HUDEP-2 (cell line): ENCODE data around the gene AAK1.

Experiments used
- DNase-seq, 76 experiments: peaks; one replicate each; lab custom pipeline; 2025; ENCODE audit not compliant: unreplicated experiment in 76 of 76; lab: John Stamatoyannopoulos, UW

AAK1 gene

DNA sequence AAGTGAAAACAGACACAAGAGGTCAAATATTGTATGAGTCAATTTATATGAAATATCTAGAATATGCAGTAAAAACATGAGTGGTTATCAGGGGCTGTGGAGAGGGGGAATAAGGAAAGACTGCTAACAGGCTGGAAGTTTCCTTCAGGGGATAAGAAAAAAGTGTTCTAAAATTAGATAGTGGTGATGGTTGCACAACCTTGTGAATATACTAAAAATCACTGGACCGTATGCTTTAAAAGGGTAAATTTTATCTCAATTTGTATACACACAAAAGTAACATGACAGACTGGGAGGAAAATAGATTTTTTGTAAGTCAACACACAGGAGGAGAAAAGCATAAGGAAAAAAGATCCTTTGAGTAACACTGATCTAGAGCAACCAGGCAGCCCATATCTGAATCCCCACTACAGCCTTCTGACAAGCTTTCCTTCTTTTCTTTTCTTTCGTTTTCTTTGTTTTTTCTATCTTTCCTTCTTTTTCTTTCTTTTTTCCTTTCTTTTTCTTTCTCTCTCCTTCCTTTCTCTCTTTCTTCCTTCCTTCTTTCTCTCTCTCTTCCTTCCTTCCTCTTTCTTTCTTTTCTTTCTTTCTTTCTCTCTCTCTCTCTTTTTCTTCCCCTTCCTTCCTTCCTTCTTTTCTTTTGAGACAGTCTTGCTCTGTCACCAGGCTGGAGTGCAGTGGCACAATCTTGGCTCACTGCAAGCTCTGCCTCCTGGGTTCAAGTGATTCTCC is 95.4 kb downstream of the AAK1 start:
- DNase-seq = no peak

DNA sequence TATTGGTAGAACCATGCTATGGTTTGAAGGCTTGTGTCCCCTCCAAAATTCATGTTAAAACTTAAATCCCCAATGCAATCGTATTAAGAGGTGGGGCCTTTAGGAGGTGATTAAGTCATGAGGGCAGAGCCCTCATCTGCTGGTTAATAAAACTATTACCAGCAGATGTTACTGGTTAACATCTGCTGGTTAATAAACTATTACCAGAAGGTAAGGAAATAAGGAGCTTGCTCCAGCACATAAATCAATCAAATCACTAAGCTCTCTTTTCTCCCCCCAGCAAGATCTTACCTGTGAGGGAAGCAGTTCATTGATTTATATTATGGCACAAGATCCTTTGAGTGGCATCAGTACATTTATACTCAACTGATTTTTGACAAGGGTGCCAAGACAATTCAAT is 96.9 kb downstream of the AAK1 start:
- no peak for DNase-seq

DNA sequence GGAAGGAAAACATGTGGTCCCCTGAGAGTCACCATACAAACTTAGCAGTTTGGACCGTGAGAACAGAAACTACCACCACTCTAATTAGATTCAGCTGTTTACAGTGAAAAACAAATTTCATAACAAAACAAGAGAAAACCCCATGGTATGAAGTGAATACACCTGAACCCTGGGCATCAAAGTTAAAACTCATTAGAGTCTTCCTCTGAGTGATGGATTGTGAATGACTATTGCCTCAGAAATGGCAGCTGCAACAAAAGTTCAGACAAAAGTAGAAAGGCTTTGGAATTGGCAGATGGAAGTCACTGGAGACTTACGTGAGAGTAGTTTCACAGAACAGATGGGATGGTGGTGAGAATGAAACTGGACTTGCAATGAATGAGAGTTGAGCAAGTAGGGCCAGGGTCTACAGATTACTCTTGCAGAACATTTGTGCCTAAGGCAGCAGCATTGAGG is 98.0 kb downstream of the AAK1 start:
- no peak for DNase-seq

DNA sequence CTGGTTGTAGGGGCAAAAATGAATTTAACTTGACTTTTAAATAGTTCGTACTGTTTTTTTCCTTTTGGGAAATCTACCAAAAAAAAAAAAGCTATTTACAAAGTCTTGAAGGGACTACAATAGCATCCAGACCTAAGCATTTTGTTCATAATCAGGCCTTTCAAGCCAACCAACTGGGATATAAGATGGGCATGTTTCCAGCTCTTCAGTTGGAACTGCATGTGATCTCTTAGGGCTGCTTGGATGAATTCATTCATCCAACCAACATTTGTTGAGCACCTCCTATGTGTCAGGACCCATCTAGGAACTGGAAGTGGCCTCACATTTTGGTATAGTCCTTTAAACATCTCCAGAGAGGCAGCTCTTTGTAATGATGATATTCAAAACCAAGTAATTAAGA is 98.6 kb downstream of the AAK1 start:
- no peak for DNase-seq

DNA sequence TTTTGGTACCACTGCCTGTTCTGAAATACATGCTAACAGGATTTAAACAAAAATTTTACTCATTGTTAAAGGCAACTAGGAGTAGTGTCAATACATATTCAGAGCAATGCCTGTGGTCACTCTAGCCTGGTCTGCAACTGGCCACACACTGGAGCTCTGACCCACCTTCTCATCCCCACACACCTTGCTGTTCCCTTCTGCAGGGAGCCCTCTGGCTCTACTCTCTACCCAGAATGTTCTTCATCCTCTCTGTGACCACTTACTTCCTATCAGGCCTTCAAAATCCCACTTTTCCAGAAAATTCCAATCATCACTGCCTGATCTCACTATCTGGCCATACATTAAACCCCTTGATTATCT is 104.0 kb downstream of the AAK1 start:
- no peak for DNase-seq

DNA sequence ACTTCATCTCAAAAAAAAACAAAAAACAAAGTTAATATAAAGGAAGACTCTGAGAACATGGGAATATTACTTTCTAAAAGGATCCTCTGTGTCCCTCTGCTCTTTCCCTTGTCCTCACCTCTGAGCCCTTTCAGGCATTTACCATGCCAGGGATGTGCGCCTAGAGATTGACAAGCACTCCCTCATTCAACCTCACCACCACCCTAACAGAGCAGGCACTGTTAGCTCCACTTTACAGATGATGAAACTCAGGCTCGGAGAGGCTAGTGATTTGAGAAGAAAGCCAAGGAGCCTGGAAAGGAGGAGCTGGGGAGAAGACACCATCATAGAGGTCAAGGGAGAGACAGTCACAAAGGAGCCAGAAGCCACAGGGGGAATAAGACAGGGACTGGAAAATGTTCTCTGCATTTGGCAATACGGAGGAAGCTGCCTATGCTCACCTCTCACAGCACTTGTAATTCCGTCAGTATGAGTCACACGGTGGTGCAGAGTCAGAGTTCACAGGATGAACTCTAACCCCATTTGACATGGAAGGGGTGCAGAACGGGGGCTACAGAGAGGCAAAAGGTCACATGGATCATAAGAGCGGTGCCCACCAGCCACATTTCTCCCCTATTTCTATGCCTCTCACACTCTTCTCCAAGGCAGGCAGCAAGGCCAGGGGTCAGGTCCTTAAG is 104.5 kb downstream of the AAK1 start:
- DNase-seq = no peak

DNA sequence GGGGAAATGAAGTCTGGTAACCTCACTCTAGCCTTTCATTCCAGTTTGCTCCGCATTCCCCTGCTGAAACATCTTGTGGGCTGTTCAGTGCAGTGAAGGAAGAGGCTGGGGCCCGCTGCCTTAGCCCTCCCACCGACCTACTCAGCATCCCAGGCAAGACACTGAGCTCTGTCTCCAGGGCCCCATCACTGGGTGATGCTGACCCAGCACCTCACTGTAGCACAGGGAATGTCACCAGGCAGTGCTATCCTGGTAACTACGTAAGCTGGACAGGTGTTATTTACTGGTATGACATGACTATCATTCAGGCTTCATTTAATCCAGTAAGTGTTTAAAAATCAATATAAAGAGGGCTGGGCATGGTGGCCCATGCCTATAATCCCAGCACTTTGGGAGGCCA is 105.3 kb downstream of the AAK1 start:
- DNase-seq = no peak

DNA sequence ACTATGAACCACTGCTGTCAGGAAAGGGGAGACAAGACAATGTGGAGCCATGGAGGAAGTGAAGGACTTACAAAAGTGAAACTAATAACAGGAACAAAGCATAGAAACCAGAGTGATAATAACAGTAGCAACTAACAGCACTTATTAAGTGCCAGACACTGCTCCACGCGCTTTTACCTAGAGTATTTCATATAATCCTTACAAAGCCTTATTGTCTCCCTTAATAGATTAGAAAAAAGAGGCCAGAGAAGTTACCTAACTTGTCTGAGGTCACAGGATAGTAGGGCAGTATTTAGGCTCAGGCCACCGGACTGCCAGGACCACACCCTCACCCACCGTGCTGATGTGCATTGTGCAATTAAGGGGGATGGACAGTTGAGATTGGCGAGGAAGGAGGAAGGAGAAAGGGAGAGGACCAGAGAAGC is 107.7 kb downstream of the AAK1 start:
- no peak for DNase-seq

DNA sequence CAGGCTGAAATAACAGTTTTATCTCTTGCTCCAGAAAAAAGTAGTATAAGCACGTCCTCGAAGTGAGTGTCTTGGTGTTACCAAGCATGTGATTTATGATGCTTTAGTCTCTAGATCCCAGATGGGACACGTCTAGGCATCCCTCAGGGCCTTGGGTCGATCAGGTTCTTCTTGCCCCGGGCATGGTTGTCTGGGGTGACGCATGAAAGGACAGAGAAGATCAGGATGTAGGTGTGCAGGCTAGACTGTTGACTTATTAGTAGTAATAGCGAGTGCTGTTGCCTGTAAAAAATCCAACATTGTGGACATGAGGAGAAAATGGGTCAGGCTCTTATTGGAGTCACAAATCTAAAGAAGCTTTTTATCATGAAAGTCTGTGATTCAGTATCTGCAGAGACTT is 112.4 kb downstream of the AAK1 start:
- no peak for DNase-seq

DNA sequence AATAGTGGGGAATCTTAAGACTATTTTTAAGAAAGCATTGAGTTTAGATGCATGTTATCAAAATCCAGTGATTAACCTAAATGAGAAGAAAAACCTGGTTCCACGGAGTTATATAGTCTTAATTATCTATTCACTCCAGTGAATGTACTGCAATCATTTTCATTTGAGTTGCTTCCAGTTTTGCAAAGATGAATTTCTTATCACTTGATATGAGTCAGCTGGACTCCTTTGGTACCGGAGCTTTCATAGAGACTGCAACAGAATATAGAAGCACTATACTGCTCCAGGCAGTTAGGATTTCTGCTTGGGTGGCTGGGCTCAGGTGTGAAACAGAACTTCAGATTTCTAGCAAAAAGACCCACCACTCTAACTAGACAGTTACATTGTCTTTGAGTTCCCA is 114.1 kb downstream of the AAK1 start:
- no peak for DNase-seq

DNA sequence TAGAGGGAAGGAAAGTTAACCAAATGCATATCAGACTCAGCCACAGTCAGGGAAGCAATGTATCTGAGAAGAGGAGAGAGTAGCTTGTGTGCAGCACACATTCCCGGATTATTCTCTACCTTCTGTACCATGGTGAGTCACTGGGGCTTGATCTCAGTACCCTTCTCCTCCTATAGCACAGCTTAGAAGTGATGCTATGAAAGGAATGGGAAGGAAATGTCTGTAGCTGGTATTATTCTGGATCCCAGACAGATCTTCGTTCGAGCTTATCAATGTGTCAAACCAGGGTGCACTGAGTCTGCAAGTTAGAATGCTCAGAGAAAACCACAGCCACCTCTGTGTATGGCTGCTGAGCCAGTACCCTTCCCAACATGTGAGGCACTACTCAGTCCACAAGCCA is 118.3 kb downstream of the AAK1 start:
- no peak for DNase-seq

DNA sequence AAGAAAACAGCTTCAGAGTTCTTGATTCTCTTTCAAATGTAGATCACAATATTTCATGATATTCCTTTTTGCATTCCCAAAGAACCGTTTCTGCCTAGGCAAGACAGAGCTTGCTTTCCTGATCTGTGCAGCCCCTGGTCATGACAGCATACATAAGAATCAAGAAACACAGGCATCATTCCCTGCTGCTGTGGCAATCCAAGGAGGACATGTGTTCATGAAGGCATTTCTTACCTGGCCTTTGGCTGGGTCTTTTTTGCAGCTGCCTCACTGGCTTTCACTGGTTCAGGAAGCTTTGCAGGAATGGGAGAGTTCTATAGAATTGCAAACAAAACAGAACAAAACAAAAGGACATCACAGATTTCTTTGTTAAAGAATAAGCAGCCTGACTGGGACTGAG is 118.7 kb downstream of the AAK1 start:
- no peak for DNase-seq

DNA sequence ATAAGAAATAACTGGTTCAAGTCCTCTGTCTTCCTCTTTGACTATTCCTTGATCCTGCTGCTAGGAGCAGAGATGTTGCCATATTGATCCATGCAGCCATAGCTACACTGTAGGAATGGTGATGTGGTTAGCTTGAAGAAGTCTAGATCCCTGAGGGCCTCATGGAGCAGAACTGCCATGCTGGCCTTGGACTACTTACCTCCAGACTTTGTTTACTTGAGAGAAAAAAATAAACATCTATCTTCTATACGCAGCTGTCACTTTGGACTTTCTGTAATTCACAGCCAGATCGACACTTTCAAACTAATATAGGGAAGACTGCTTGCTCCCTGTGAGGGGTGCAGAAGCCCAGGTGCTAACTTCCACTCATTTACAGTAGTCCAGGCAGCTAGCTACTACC is 121.8 kb downstream of the AAK1 start:
- DNase-seq = no peak

DNA sequence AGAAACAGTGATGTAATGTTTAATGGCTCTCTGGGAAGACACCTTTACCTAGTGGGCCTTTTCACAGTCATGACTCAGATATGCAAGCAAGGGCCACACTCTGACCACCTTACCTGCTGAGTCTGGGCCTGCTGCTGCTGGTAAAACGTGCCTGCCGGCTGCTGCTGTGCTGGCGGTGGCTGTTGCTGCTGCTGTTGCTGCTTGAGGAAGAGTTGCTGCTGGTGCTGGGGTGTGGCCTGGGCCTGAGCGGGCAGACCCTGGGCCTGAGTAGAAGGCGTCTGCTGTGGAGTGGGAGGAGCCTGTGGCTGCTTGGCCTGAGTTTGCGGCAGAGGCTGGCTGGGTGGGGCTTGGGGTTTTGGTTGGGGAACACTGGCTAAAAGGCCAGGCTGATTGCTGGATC is 124.7 kb downstream of the AAK1 start:
- peak in 8 of 76 experiments; percentile 4 to 43 (median 10) for DNase-seq

DNA sequence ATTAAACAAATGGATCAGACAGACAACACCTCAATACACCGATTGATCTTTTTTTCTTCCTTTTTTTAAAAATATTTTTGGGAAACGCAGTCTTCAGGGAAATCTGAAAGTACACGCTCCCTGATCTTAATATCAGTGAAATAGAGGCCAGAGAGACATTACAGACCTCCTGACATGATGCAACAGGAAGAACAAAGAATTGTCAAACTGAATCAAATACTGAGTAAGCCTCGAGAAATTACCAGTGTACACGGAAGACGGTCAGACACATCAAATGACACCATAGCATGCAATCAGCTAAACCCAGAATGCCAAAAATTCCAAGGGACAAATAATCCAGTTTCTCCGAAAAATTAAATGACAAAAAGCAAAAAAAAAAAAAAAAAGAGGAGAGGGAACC is 126.1 kb downstream of the AAK1 start:
- no peak for DNase-seq

DNA sequence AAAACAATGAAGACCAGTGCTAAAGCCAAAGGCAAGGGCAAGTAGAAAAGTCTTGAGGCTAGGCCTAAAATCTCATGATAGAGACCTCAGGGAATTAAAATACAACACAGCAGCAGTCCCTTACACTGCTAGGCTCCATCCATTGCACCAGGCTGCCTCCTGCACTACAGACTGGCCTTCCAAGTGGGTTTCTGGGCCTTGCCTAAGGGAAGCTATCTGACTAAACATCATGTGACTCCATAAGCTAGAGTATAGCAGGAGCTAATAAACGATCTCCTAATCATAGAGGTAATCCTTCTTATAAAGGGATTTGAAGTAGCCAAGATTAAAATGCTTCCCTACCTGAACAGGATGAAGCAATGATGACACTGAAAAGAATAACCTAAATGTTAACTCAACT is 128.7 kb downstream of the AAK1 start:
- no peak for DNase-seq

DNA sequence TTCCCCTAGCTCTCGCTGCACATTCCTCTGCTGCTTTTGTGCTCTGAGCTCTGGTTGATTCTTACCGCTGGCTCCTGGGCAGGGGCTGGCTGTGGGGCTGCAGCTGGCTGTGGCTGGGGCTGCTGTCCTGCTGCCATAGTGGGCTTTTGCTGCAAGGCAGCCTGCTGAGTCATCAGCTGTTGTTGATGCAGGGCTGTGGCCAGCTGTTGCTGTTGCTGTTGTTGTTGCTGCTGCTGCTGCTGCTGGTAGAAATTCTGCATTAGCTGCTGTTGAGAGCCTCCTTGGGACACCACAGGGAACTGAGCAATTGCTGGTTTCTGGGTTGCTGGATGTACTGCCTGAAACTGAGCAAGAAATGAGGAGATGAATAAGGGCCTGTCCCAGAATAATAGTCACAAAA is 129.1 kb downstream of the AAK1 start:
- DNase-seq = no peak

DNA sequence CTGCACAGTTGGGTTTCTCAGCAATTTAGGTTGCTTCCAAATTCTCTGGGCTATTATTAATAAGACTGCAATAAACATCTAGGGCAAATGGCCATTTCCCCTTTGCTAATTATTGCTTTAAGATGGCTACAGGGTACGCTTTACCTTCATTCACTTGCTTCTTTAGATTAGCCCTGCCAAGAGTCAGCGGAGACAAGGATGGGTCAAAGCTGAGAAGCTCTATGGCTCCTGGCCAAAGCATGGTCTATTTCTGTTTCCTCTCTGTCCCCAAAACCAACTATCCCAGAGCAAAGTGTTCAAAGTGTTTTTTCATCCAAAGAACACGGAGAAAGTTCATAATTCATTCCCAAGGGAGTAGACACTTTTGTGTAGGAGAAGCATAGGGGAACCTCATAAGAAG is 131.1 kb downstream of the AAK1 start:
- no peak for DNase-seq

DNA sequence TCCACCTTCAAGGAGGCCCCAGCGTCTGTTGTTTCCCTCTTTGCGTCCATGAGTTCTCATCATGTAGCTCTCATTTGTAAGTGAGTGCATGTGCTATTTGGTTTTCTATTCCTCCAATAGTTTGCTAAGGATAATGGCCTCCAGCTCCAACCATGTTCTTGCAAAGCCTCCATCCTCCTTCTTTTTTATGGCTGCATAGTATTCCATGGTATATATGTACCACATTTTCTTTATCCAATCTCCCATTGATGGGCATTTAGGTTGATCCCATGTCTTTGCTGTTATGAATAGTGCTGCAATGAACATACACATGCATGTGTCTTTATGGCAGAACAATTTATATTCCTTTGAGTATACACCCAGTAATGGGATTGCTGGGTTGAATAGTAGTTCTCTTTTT is 133.3 kb downstream of the AAK1 start:
- DNase-seq = no peak

DNA sequence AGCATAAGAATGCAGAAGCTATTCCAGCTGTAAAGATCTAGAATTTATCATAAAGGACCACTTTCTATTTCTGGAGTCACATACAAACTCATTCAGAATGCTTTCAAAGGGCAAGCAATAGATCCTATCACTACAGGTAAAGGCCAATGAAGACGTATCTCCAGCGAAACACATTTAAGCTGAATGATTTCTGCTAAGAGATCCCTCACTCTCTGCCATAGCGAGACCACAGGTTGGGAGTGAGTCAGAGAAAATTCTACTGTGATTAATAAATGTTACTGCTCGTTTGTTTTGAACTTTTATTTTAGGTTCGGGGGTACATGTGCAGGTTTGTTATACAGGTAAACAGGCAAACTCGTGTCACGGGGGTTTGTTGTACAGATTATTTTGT is 133.8 kb downstream of the AAK1 start:
- no peak for DNase-seq

DNA sequence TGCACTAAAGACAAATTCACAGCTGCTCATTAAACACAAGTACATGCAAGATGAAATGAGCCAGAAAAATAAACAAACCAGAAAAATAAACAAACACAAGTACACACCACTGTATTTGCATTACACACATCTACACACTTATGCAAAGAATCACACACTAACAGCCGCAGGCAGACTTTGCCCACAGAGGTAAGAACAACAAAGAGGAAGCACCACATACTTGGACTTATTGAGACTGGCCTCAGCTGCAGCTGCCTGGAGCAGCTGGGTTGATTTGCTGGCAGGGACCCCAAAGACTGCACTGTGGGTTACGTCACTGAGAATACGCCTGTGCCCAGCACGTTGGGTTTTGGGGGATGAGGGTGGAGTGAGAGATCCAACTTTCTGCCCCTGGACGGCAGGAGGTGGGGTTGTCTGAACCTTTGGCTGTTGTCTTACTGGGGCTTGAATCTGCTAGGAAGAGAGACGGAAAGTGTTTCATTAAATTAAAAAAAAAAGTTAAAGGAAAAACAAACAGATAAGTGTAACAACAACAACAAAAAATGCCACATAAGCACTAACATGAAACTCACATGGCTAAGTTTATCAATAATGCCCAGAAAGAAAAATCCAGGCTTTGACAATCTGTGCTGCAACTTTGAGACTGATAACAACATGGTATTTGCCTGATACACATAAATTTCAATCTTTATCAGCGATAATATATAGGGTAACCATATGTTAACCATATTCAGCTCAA is 134.4 kb downstream of the AAK1 start:
- no peak for DNase-seq

DNA sequence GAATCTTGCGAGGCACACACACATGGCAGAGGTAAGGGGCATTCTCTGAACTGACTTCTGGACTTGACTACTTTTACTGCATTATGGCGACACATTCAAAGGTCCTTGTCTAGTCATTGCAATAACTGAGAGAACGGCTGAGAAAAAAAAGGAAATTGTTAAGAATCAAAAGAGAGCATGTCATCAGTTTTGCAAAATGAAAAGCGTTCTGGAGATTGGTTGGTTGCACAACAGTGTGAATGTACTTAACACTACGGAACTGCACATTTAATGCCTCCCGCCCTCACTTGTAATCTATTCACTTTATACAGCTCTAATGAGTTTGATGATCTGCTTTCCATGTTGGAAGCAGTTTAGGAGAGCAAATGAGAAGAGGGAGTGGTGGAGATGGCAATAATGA is 137.8 kb downstream of the AAK1 start:
- no peak for DNase-seq
